GM21515 (cell line): Measurements from ENCODE around the gene ATF5.

Source experiments
- ATAC-seq: cut with Tn5 transposase; IDR thresholded peaks from one replicate; pipeline ENCODE4 v1.9.1; 2021; ENCODE audit not compliant: unreplicated experiment

The ATF5 gene

DNA sequence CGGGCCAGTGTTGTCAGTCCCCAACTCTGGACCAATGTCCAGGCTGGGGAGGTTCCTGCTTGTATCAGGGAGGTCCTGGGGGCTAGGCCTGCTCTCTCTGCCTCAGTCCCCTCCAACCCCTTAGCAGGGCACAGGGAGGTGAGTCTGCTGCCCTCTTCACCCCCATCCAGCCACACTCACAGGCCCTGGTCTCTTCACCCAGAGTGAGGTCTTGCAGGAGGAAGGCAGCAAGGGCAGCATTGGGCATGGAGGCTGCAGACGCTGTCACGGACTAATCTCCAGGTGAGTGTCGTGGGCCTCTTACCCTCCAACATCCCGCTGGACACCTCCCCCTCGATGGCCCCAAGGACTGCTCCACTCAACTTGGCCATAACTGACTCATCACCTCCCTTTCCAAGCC lies 43.8 kb downstream of the ATF5 start:
- ATAC-seq = no peak

- no peak for ATAC-seq
Measured at GRCh38 chr19:49973987-49974386, 45.0 kb downstream of the ATF5 start.

GRCh38 chr19:49975051-49975450 lies 46.0 kb downstream of the ATF5 start:
- ATAC-seq = no peak

DNA sequence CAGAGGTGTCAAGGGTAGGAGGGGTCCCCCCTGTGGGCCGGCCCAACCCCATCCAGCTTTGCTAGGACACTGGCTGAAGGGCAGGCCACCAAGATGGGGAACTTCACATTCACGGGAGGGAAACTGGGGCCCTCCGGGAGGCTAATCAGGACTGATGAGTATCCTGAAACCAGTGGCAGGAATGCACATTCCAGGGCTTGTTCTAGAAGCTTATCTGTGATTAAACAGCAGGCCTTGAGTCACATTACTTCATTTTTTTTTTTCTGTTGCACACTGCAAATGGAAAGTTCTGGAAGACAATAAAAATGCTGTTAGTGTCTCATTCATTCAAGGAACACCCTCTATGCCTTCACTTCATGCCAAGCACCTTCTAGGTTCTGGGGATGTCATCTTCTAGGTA lies 47.5 kb downstream of the ATF5 start:
- no peak for ATAC-seq

DNA sequence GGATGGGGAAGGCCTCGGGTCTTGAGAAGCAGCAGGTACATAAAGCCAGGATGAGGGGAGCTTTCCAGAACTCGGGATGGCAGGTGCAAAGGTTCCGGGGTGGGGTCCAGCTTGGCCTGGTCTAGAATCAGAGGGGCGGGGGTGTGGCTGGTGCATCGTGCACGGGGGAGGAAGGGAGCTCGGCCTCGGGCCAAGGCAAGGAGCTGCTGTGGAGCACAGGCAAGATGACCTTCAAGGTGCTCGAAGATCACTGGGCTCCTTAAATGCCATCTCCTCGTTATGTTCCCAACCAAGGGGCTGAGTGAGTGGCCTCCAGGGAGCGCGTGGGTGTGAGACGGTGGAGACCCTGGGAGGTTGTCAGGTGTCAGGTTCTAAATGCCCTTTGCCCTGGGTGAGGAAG lies 48.1 kb downstream of the ATF5 start:
- no peak for ATAC-seq

- ATAC-seq = no peak
Measured at GRCh38 chr19:49977881-49978280, 48.9 kb downstream of the ATF5 start.

DNA sequence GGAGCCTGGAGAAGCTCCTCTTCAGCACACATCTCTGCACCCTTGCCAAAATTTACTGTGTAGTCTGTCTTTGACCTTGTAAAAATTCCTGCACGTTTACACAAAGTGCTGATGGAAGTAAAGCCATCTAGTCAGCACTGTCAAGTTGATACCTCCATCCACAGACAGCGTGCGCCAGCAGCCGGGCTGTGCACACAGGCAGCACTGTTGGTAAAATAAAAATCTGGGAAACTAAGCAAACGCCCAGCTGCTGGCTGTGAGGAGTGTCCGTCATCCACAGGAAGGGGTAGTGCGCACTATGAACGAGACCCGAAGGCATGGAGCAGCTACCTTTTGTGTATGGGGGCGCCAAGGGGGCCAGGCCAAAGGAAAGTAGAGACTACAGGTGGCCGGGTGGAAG lies 49.3 kb downstream of the ATF5 start:
- ATAC-seq = no peak

GRCh38 chr19:49981603-49982593 lies 52.9 kb downstream of the ATF5 start:
- ATAC-seq = no peak
